WTC11 (cell line): Measurements from ENCODE around the gene UBE2F. TPM values are rescaled to one million over a fixed set of nuclear protein-coding genes. Genes with fewer than 3 reads are reported as not detected.

Experiments
- ATAC-seq: fragments of 200-7000 bp; cut with Tn5 transposase; 2 replicates; pipeline ENCODE4 v1.10.0; 2021; ENCODE audit warnings: mild to moderate bottlenecking, moderate library complexity
- CTCF ChIA-PET: fragments of 300-600 bp; sonication (Branson Sonifier 250); formaldehyde crosslinking; loops from one replicate; lab custom pipeline; 2021; ENCODE audit warnings: antibody characterized with exemption; lab: Charles Lee
- POLR2A ChIA-PET: fragments of 350-600 bp; sonication (Branson Sonifier 250); formaldehyde crosslinking; loops from one replicate; lab custom pipeline; 2021; ENCODE audit warnings: antibody characterized with exemption; lab: Charles Lee
- DNase-seq: peaks from one replicate; pipeline ENCODE4 v3.0.0; 2021; ENCODE audit warnings: low spot score
- H3K27ac Mint-ChIP-seq: 2 replicates; pipeline ENCODE4 v1.8.0; 2021; ENCODE audit warnings: mixed read lengths
- H3K27me3 Mint-ChIP-seq: 2 replicates; pipeline ENCODE4 v1.8.0; 2021; ENCODE audit warnings: low read depth, mild to moderate bottlenecking, moderate library complexity, mixed read lengths
- H3K36me3 Mint-ChIP-seq: 2 replicates; pipeline ENCODE4 v1.8.0; 2021; ENCODE audit warnings: mixed read lengths
- H3K4me1 Mint-ChIP-seq: 2 replicates; pipeline ENCODE4 v1.8.0; 2022; ENCODE audit warnings: mixed read lengths
- H3K4me3 Mint-ChIP-seq: 2 replicates; pipeline ENCODE4 v1.8.0; 2021; ENCODE audit warnings: mild to moderate bottlenecking, moderate library complexity, mixed read lengths
- H3K9me3 Mint-ChIP-seq: 2 replicates; pipeline ENCODE4 v1.8.0; 2021; ENCODE audit warnings: mixed read lengths
- CREM ChIP-seq: sonication (generic); formaldehyde crosslinking; IDR thresholded peaks from 2 replicates; pipeline ENCODE4 v1.8.1; 2022; ENCODE audit warnings: mild to moderate bottlenecking, missing genetic modification reagents, moderate library complexity
- E2F5 ChIP-seq: sonication (generic); formaldehyde crosslinking; IDR thresholded peaks from 2 replicates; pipeline ENCODE4 v1.8.1; 2022; ENCODE audit warnings: mild to moderate bottlenecking, moderate library complexity, missing genetic modification reagents
- ELF4 ChIP-seq: sonication (generic); formaldehyde crosslinking; IDR thresholded peaks from 2 replicates; pipeline ENCODE4 v1.8.1; 2022; ENCODE audit warnings: low read depth, mild to moderate bottlenecking, moderate library complexity, missing genetic modification reagents
- EMX1 ChIP-seq: fragments of 250-450 bp; sonication (Bioruptor Pico); IDR thresholded peaks from 2 replicates; pipeline ENCODE4 v1.8.0; 2021; ENCODE audit warnings: mild to moderate bottlenecking
- FOXJ3 ChIP-seq: sonication (generic); formaldehyde crosslinking; IDR thresholded peaks from 2 replicates; pipeline ENCODE4 v1.9.0; 2021; ENCODE audit warnings: missing genetic modification reagents, mild to moderate bottlenecking, borderline replicate concordance
- FOXP1 ChIP-seq: sonication (generic); formaldehyde crosslinking; IDR thresholded peaks from 2 replicates; pipeline ENCODE4 v1.8.0; 2022; ENCODE audit warnings: missing genetic modification reagents, mild to moderate bottlenecking, moderate library complexity, borderline replicate concordance
- GABPB1 ChIP-seq: sonication (generic); formaldehyde crosslinking; IDR thresholded peaks from 2 replicates; pipeline ENCODE4 v1.8.1; 2023; ENCODE audit warnings: mild to moderate bottlenecking, missing genetic modification reagents
- HMGA2 ChIP-seq: fragments of 250-450 bp; sonication (Bioruptor Pico); IDR thresholded peaks from 2 replicates; pipeline ENCODE4 v1.4.0; 2021; ENCODE audit warnings: mild to moderate bottlenecking, moderate library complexity
- IRF1 ChIP-seq: sonication (generic); formaldehyde crosslinking; IDR thresholded peaks from 2 replicates; pipeline ENCODE4 v1.8.0; 2023; ENCODE audit warnings: missing genetic modification reagents
- JUN ChIP-seq: sonication (generic); formaldehyde crosslinking; IDR thresholded peaks from 2 replicates; pipeline ENCODE4 v1.8.0; 2023; ENCODE audit warnings: mild to moderate bottlenecking, missing genetic modification reagents
- KAT7 ChIP-seq: sonication (generic); formaldehyde crosslinking; IDR thresholded peaks from 2 replicates; pipeline ENCODE4 v1.8.1; 2023; ENCODE audit warnings: missing genetic modification reagents, mild to moderate bottlenecking, borderline replicate concordance
- MYBL2 ChIP-seq: sonication (generic); formaldehyde crosslinking; IDR thresholded peaks from 2 replicates; pipeline ENCODE4 v1.8.1; 2023; ENCODE audit warnings: mild to moderate bottlenecking, moderate library complexity, missing genetic modification reagents
- PRRX2 ChIP-seq: fragments of 250-450 bp; sonication (Bioruptor Pico); IDR thresholded peaks from 2 replicates; pipeline ENCODE4 v1.8.0; 2021; ENCODE audit warnings: mild to moderate bottlenecking
- RORB ChIP-seq: fragments of 250-450 bp; sonication (Bioruptor Pico); IDR thresholded peaks from 2 replicates; pipeline ENCODE4 v1.9.0; 2021; ENCODE audit warnings: mild to moderate bottlenecking
- STAT6 ChIP-seq: sonication (generic); formaldehyde crosslinking; conservative IDR thresholded peaks from 2 replicates; pipeline ENCODE4 v1.8.1; 2023; ENCODE audit warnings: mild to moderate bottlenecking, low read depth, missing genetic modification reagents, moderate library complexity
- TCF7 ChIP-seq: sonication (generic); formaldehyde crosslinking; IDR thresholded peaks from 2 replicates; pipeline ENCODE4 v1.8.0; 2022; ENCODE audit warnings: mild to moderate bottlenecking, low read depth, missing genetic modification reagents, moderate library complexity
- TEAD4 ChIP-seq: sonication (generic); formaldehyde crosslinking; IDR thresholded peaks from 2 replicates; pipeline ENCODE4 v1.8.0; 2022; ENCODE audit warnings: mild to moderate bottlenecking, missing genetic modification reagents
- ZBTB21 ChIP-seq: sonication (generic); formaldehyde crosslinking; IDR thresholded peaks from 2 replicates; pipeline ENCODE4 v1.8.1; 2023; ENCODE audit warnings: mild to moderate bottlenecking, missing genetic modification reagents, borderline replicate concordance
- ZBTB43 ChIP-seq: sonication (generic); formaldehyde crosslinking; IDR thresholded peaks from 2 replicates; pipeline ENCODE4 v1.8.1; 2023; ENCODE audit warnings: mild to moderate bottlenecking, missing genetic modification reagents
- ZMAT4 ChIP-seq: fragments of 250-450 bp; sonication (Bioruptor Pico); IDR thresholded peaks from 2 replicates; pipeline ENCODE4 v1.9.0; 2021; ENCODE audit warnings: mild to moderate bottlenecking
- ZNF121 ChIP-seq: sonication (generic); formaldehyde crosslinking; IDR thresholded peaks from 2 replicates; pipeline ENCODE4 v1.8.0; 2023; ENCODE audit warnings: missing genetic modification reagents
- total RNA-seq: library from RNA; stranded (reverse); gene quantifications from 3 replicates; pipeline ENCODE4 v1.2.3, GENCODE V29; 2021
- TF ChIP-seq, protein P1 (sequence below): fragments of 250-450 bp; sonication (Bioruptor Pico); IDR thresholded peaks from 2 replicates; pipeline ENCODE4 v2.1.2; 2022; ENCODE audit warnings: mild to moderate bottlenecking, moderate library complexity
- TF ChIP-seq, protein P2 (sequence below): sonication (generic); formaldehyde crosslinking; IDR thresholded peaks from 2 replicates; pipeline ENCODE4 v1.8.0; 2022; ENCODE audit warnings: mild to moderate bottlenecking, missing genetic modification reagents
- TF ChIP-seq, protein P3 (sequence below): sonication (generic); formaldehyde crosslinking; IDR thresholded peaks from 2 replicates; pipeline ENCODE4 v1.8.1; 2022; ENCODE audit warnings: missing genetic modification reagents, borderline replicate concordance

UBE2F gene
- total RNA-seq, 1 experiment from 2014 or later, result 49.5 TPM

GRCh38 chr2:238010572-238010971 is 43.8 kb downstream of the UBE2F start:
- CTCF ChIA-PET, result no interaction called here
- H3K4me3 Mint-ChIP-seq, result no peak overlapping the region

DNA sequence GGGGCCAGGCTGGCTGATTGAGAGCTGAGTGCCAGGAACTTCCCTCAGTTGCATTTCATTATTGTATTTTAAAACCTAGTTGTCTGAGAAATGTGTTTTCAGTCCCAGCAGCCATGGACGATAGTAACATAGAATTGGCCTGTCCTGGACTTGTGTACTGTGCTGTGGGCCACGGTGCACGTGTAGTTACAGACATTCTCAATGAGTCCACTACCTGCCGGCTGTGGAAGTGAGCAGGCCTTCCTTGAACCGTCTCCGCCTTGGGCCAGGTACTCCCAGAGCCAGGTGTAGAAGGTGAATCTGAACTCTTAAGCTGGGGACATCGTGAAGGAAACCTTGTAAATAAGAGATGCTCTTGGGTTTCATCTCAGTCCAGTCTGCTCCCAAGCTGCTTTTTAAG is 47.0 kb downstream of the UBE2F start:
- H3K9me3 Mint-ChIP-seq, result no peaks in the 10 kb centered on the region
- no peaks in the 10 kb centered on the region for H3K36me3 Mint-ChIP-seq
- H3K27ac Mint-ChIP-seq, result 0 out of 2 replicates have a peak overlapping the region, but pooled peaks have one; percentile 2
- no peaks in the 10 kb centered on the region for H3K27me3 Mint-ChIP-seq
- CTCF ChIA-PET, result interaction anchor here (1.2 kb wide), 1 partner anchor 90 kb away, joined by 4 read pairs; no protein-coding TSS in a partner anchor
- ATAC-seq (no peak), DNase-seq (no peak)
- POLR2A ChIA-PET, result no interaction called here
- H3K4me1 Mint-ChIP-seq, result no peaks in the 10 kb centered on the region
- H3K4me3 Mint-ChIP-seq, result no peak overlapping the region
- TF ChIP-seq EMX1 (CRISPR knock-in tag), result no peak
- TF ChIP-seq GABPB1 (CRISPR knock-in tag), result no peak
- no peak for TF ChIP-seq PRRX2 (CRISPR knock-in tag)
- no peak for TF ChIP-seq FOXJ3 (CRISPR knock-in tag)
- TF ChIP-seq TCF7 (CRISPR knock-in tag), result no peak
- TF ChIP-seq KAT7 (CRISPR knock-in tag), result no peak
- no peak for TF ChIP-seq ZBTB43 (CRISPR knock-in tag)
- no peak for TF ChIP-seq TEAD4
- TF ChIP-seq, protein P1, sequence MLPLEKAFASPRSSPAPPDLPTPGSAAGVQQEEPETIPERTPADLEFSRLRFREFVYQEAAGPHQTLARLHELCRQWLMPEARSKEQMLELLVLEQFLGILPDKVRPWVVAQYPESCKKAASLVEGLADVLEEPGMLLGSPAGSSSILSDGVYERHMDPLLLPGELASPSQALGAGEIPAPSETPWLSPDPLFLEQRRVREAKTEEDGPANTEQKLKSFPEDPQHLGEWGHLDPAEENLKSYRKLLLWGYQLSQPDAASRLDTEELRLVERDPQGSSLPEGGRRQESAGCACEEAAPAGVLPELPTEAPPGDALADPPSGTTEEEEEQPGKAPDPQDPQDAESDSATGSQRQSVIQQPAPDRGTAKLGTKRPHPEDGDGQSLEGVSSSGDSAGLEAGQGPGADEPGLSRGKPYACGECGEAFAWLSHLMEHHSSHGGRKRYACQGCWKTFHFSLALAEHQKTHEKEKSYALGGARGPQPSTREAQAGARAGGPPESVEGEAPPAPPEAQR (CRISPR knock-in tag), result no peak
- TF ChIP-seq E2F5 (CRISPR knock-in tag), result no peak
- no peak for TF ChIP-seq STAT6
- TF ChIP-seq IRF1 (CRISPR knock-in tag), result no peak
- TF ChIP-seq CREM, result no peak

More at GRCh38 chr2:238010572-238010971, 43.8 kb downstream of the UBE2F start:
- DNase-seq (no peak), ATAC-seq (no peak)
- Mint-ChIP-seq H3K27me3 (no peaks in the 10 kb centered on the region), H3K9me3 (no peaks in the 10 kb centered on the region), H3K27ac (no peak overlapping the region), H3K4me1 (peaks cover 4% of the 10 kb centered on the region; the same call in 1 of the 2 replicates), H3K36me3 (no peaks in the 10 kb centered on the region)
- POLR2A ChIA-PET, result no interaction called here
- TF ChIP-seq, protein P2, sequence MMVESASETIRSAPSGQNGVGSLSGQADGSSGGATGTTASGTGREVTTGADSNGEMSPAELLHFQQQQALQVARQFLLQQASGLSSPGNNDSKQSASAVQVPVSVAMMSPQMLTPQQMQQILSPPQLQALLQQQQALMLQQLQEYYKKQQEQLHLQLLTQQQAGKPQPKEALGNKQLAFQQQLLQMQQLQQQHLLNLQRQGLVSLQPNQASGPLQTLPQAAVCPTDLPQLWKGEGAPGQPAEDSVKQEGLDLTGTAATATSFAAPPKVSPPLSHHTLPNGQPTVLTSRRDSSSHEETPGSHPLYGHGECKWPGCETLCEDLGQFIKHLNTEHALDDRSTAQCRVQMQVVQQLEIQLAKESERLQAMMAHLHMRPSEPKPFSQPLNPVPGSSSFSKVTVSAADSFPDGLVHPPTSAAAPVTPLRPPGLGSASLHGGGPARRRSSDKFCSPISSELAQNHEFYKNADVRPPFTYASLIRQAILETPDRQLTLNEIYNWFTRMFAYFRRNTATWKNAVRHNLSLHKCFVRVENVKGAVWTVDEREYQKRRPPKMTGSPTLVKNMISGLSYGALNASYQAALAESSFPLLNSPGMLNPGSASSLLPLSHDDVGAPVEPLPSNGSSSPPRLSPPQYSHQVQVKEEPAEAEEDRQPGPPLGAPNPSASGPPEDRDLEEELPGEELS, result no peak
- no peak for TF ChIP-seq ZMAT4 (CRISPR knock-in tag)
- TF ChIP-seq EMX1 (CRISPR knock-in tag), result no peak
- no peak for TF ChIP-seq HMGA2 (CRISPR knock-in tag)
- TF ChIP-seq ZBTB21, result no peak
- TF ChIP-seq TCF7 (CRISPR knock-in tag), result no peak
- TF ChIP-seq ZNF121, result no peak
- no peak for TF ChIP-seq RORB
- no peak for TF ChIP-seq FOXP1 (CRISPR knock-in tag)
- TF ChIP-seq MYBL2 (CRISPR knock-in tag), result no peak
- no peak for TF ChIP-seq JUN
- TF ChIP-seq E2F5 (CRISPR knock-in tag), result no peak
- TF ChIP-seq, protein P3, sequence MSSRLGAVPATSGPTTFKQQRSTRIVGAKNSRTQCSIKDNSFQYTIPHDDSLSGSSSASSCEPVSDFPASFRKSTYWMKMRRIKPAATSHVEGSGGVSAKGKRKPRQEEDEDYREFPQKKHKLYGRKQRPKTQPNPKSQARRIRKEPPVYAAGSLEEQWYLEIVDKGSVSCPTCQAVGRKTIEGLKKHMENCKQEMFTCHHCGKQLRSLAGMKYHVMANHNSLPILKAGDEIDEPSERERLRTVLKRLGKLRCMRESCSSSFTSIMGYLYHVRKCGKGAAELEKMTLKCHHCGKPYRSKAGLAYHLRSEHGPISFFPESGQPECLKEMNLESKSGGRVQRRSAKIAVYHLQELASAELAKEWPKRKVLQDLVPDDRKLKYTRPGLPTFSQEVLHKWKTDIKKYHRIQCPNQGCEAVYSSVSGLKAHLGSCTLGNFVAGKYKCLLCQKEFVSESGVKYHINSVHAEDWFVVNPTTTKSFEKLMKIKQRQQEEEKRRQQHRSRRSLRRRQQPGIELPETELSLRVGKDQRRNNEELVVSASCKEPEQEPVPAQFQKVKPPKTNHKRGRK (CRISPR knock-in tag), result no peak
- no peak for TF ChIP-seq FOXJ3 (CRISPR knock-in tag)
- no peak for TF ChIP-seq ELF4
